HCT116 (cell line): ENCODE results near the gene GABPA. TPM values are rescaled to one million over a fixed set of nuclear protein-coding genes. Genes with fewer than 3 reads are reported as not detected.

Experiments
- ATAC-seq: fragments of 200-7000 bp; cut with Tn5 transposase; 2 replicates; pipeline ENCODE4 v1.9.1; 2020; ENCODE audit warnings: mild to moderate bottlenecking, moderate library complexity
- BruUV-seq: library from RNA; stranded (reverse); fragments of 400-500 nt; replicated peaks from 2 replicates; lab custom pipeline; 2021; lab: Mats Ljungman, UMichigan
- CTCF ChIA-PET: fragments of 300-600 bp; sonication (Branson Sonifier 250); formaldehyde crosslinking; loops from one replicate; lab custom pipeline; 2021; ENCODE audit warnings: antibody characterized with exemption; lab: Charles Lee
- POLR2A ChIA-PET: fragments of 300-600, 350-600 bp; sonication (Branson Sonifier 250); formaldehyde crosslinking; loops from one replicate; lab custom pipeline; 2021; ENCODE audit warnings: antibody characterized with exemption; lab: Charles Lee
- RAD21 ChIA-PET, 2 experiments: fragments of 300-600 bp; sonication (Branson Sonifier 250); formaldehyde crosslinking; loops; one replicate each; lab custom pipeline; 2023; ENCODE audit warnings: low total read pairs in 2 of 2; ENCODE audit not compliant: uncharacterized antibody in 2 of 2, unreplicated experiment in 2 of 2, low non-redundant PET in 1 of 2; lab: Charles Lee
- DNase-seq: peaks from one replicate; pipeline ENCODE4 v3.0.0-alpha.2; 2010; ENCODE audit warnings: low read depth, low spot score
- H2AFZ ChIP-seq: fragments of 200-600 bp; shearing (Covaris generic), sonication (generic); 2 replicates; pipeline ENCODE4 v1.6.1; 2017; ENCODE audit warnings: low read depth, mixed run types, mixed read lengths, antibody characterized with exemption, low read length; ENCODE audit not compliant: poor library complexity, severe bottlenecking
- H3K27ac ChIP-seq: 2 replicates; pipeline ENCODE4 v1.5.1; 2012; ENCODE audit warnings: low read depth, low read length
- H3K27me3 ChIP-seq: fragments of 200-600 bp; sonication (generic); 2 replicates; pipeline ENCODE4 v1.6.1; 2016; ENCODE audit warnings: mixed run types, low read length, mixed read lengths; ENCODE audit not compliant: insufficient read depth
- H3K36me3 ChIP-seq, 2 experiments: fragments of 200-500 bp in 1 of 2; fragments of 200-600 bp in 1 of 2; sonication (Bioruptor generic) in 1 of 2; sonication (generic) in 1 of 2; 2 replicates each; pipeline versions ENCODE4 v1.5.1 to v1.6.1; 2014 to 2016; ENCODE audit warnings: low read length in 2 of 2, inconsistent platforms in 1 of 2, mixed read lengths in 1 of 2, mixed run types in 1 of 2; ENCODE audit not compliant: insufficient read depth in 2 of 2, control insufficient read depth in 1 of 2
- H3K4me1 ChIP-seq, 2 experiments: fragments of 200-600 bp in 1 of 2; sonication (generic) in 1 of 2; 2 replicates each; pipeline versions ENCODE4 v1.5.1 to v1.6.1; 2012 to 2017; ENCODE audit warnings: low read length in 2 of 2, inconsistent platforms in 1 of 2, mild to moderate bottlenecking in 1 of 2, mixed read lengths in 1 of 2, mixed run types in 1 of 2, moderate library complexity in 1 of 2; ENCODE audit not compliant: insufficient read depth in 2 of 2, control insufficient read depth in 1 of 2
- H3K4me2 ChIP-seq: fragments of 200-600 bp; sonication (generic); 2 replicates; pipeline ENCODE4 v1.6.1; 2017; ENCODE audit warnings: mixed run types, low read length, mixed read lengths
- H3K4me3 ChIP-seq, 2 experiments: fragments of 200-600 bp in 1 of 2; sonication (generic) in 1 of 2; replicated peaks in 1 of 2; 2 replicates each; pipeline ENCODE4 v1.5.1; 2011 to 2016; ENCODE audit warnings: low read length in 2 of 2, control low read depth in 1 of 2, low read depth in 1 of 2, mild to moderate bottlenecking in 1 of 2, mixed read lengths in 1 of 2, mixed run types in 1 of 2
- H3K79me2 ChIP-seq: fragments of 200-600 bp; sonication (generic); 2 replicates; pipeline ENCODE4 v1.6.1; 2017; ENCODE audit warnings: mild to moderate bottlenecking, mixed run types, low read length, moderate library complexity, mixed read lengths; ENCODE audit not compliant: insufficient read depth
- H3K9ac ChIP-seq: fragments of 200-600 bp; sonication (generic); 2 replicates; pipeline ENCODE4 v1.6.1; 2016; ENCODE audit warnings: low read length, mixed read lengths
- H3K9me2 ChIP-seq: fragments of 200-600 bp; sonication (generic), shearing (Covaris generic); 2 replicates; pipeline ENCODE4 v1.6.1; 2017; ENCODE audit warnings: mixed run types, mild to moderate bottlenecking, moderate library complexity; ENCODE audit not compliant: insufficient read depth
- H3K9me3 ChIP-seq, 2 experiments: fragments of 200-500 bp in 1 of 2; fragments of 200-600 bp in 1 of 2; sonication (Bioruptor generic) in 1 of 2; sonication (generic) in 1 of 2; 2 replicates each; pipeline ENCODE4 v1.6.1; 2014 to 2017; ENCODE audit warnings: low read length in 2 of 2, mixed read lengths in 2 of 2, inconsistent platforms in 1 of 2, low read depth in 1 of 2, mild to moderate bottlenecking in 1 of 2, mixed run types in 1 of 2, moderate library complexity in 1 of 2; ENCODE audit not compliant: control insufficient read depth in 1 of 2, insufficient read depth in 1 of 2
- H4K20me1 ChIP-seq: fragments of 200-600 bp; sonication (generic), shearing (Covaris generic); 2 replicates; pipeline ENCODE4 v1.6.1; 2017; ENCODE audit warnings: mixed run types, mild to moderate bottlenecking, moderate library complexity; ENCODE audit not compliant: insufficient read depth
- ATF3 ChIP-seq: IDR thresholded peaks from 2 replicates; pipeline ENCODE4 v1.6.1; 2012
- CBX3 ChIP-seq: IDR thresholded peaks from 2 replicates; pipeline ENCODE4 v1.6.1; 2012; ENCODE audit warnings: low read depth
- CEBPB ChIP-seq: IDR thresholded peaks from 2 replicates; pipeline ENCODE4 v1.6.1; 2012; ENCODE audit warnings: low read depth
- CTCF ChIP-seq, 3 experiments: fragments of 200-600 bp in 1 of 3; sonication (generic) in 1 of 3; IDR thresholded peaks in 2 of 3; conservative IDR thresholded peaks in 1 of 3; 2 replicates each; pipeline ENCODE4 v1.5.1; 2012 to 2017; ENCODE audit warnings: low read depth in 2 of 3, low read length in 2 of 3, antibody characterized with exemption in 1 of 3, borderline replicate concordance in 1 of 3, control low read depth in 1 of 3, mild to moderate bottlenecking in 1 of 3, mixed read lengths in 1 of 3, mixed run types in 1 of 3, moderate library complexity in 1 of 3; ENCODE audit not compliant: insufficient read depth in 1 of 3
- EZH2 ChIP-seq: fragments of 200-600 bp; sonication (generic); IDR thresholded peaks from 2 replicates; pipeline ENCODE4 v1.6.1; 2017; ENCODE audit warnings: antibody characterized with exemption, mixed run types
- JUND ChIP-seq: IDR thresholded peaks from 2 replicates; pipeline ENCODE4 v1.6.1; 2012
- MAX ChIP-seq: IDR thresholded peaks from 2 replicates; pipeline ENCODE4 v1.6.1; 2012
- POLR2A ChIP-seq: IDR thresholded peaks from 2 replicates; pipeline ENCODE4 v1.7.0; 2011; ENCODE audit warnings: borderline replicate concordance; ENCODE audit not compliant: insufficient read depth, insufficient read length; ENCODE audit errors: extremely low read depth
- POLR2AphosphoS5 ChIP-seq: IDR thresholded peaks from 2 replicates; pipeline ENCODE4 v1.6.1; 2011; ENCODE audit warnings: mild to moderate bottlenecking, low read depth, low read length, moderate library complexity
- RAD21 ChIP-seq: IDR thresholded peaks from 2 replicates; pipeline ENCODE4 v1.6.1; 2012; ENCODE audit warnings: low read depth, mild to moderate bottlenecking
- REST ChIP-seq: IDR thresholded peaks from 2 replicates; pipeline ENCODE4 v1.6.1; 2012; ENCODE audit warnings: low read depth
- SIN3A ChIP-seq: IDR thresholded peaks from 2 replicates; pipeline ENCODE4 v1.6.1; 2012; ENCODE audit warnings: low read depth
- SP1 ChIP-seq: IDR thresholded peaks from 2 replicates; pipeline ENCODE4 v1.6.1; 2012; ENCODE audit warnings: low read depth
- YY1 ChIP-seq: IDR thresholded peaks from 2 replicates; pipeline ENCODE4 v1.6.1; 2011; ENCODE audit warnings: low read length, low read depth, moderate library complexity, mild to moderate bottlenecking; ENCODE audit not compliant: insufficient replicate concordance; ENCODE audit errors: extremely low read depth
- ZNF274 ChIP-seq: fragments of 200-500 bp; sonication (Bioruptor generic); IDR thresholded peaks from 2 replicates; pipeline ENCODE4 v1.6.1; 2014; ENCODE audit warnings: mild to moderate bottlenecking, low read depth, low read length, inconsistent platforms
- intact Hi-C: fragments of 100-400 bp; cut with micrococcal nuclease; formaldehyde crosslinking; loops from 2 replicates; pipeline ENCODE4 v1.10.0; 2022
- total RNA-seq: library from RNA; stranded (reverse); gene quantifications from one replicate; pipeline ENCODE4 v1.2.1, GENCODE V29; 2021; ENCODE audit not compliant: unreplicated experiment

The GABPA gene
- total RNA-seq, 1 experiment from 2014 or later, result 23.6 TPM

GRCh38 chr21:25757531-25757930 is 22.8 kb downstream of the GABPA start:
- H3K4me1 ChIP-seq, result no peaks in the 10 kb centered on the region
- no peak overlapping the region for H3K27ac ChIP-seq
- no peaks in the 10 kb centered on the region for H3K9me2 ChIP-seq
- ChIA-PET POLR2A (no interaction called here), RAD21 (no interaction called here), CTCF (interaction anchor here (1.1 kb wide), 1 partner anchor 48 kb away, joined by 3 read pairs; no protein-coding TSS in a partner anchor)
- TF ChIP-seq JUND (no peak), CEBPB (no peak), YY1 (no peak), CTCF (IDR thresholded peaks at IDR 0.05 in 2 of 3, conservative IDR thresholded peaks at IDR 0.05 in 1 of 3; ENCODE audit: borderline replicate concordance in 1 of 3, insufficient read depth in 1 of 3, low read depth in 2 of 3, low read length in 2 of 3) (no peak), CBX3 (no peak), REST (no peak), ZNF274 (no peak), MAX (no peak), POLR2A (no peak), POLR2AphosphoS5 (no peak), RAD21 (no peak), EZH2 (no peak), SIN3A (no peak), ATF3 (no peak), SP1 (no peak)
- H3K9ac ChIP-seq, result no peak overlapping the region
- H3K4me3 ChIP-seq, result no peak overlapping the region
- BruUV-seq, result no TSS peak
- DNase-seq (no peak), ATAC-seq (no peak)
- intact Hi-C loops, result no loop called here
- H2AFZ ChIP-seq, result no peak overlapping the region
- H3K27me3 ChIP-seq, result no peaks in the 10 kb centered on the region
- no peak overlapping the region for H3K4me2 ChIP-seq
- H3K79me2 ChIP-seq, result no peaks in the 10 kb centered on the region
- H4K20me1 ChIP-seq, result no peaks in the 10 kb centered on the region
- peaks cover 10 to 27% of the 10 kb centered on the region in 2 experiments; a peak in 3 of 4 replicates for H3K36me3 ChIP-seq
- no peaks in the 10 kb centered on the region for H3K9me3 ChIP-seq
